ENCODE data around the gene CRKL. TPM values are rescaled to one million over a fixed set of nuclear protein-coding genes. Genes with fewer than 3 reads are reported as not detected.

CRKL gene
- total RNA-seq, 1 experiment from 2014 or later: 87.7 TPM

DNA sequence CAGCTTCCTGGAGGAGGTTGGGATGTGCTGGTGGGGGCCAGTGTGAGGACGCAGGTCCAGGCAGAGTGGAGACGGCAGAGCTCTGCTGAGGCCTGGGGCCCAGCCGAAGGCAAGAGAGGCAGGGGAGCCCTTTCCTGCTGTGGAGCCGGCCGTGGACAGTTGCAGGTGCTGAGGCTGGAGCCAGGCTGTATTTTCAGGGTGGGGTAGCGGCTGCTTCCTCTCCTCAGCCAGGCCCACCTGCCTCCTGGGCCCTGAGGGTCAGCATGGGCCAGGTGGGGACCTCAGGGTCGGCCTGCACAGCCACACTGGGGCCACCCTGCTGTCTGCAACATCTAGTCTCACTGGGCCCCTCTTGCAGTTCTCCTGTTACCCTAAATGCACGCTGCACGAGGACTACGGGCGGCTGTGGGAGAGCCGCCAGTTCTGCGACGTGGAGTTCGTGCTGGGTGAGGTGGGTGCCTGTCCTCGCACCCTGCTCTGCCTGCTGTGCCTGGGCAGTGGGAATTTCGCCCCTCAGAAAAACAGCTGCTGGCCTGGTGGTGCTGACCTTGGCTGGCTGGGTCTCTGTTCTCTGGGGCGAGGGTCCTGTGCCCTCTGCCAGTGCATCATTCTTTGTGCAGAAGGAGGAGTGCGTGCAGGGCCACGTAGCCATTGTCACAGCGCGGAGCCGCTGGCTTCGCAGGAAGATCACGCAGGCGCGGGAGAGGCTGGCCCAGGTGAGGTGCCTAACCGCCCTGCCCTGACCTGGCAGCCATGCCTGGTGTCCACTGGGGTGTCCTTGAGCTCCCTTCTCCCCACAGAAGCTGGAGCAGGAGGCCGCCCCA, 76.3 kb downstream of the CRKL start:
- ChIA-PET RAD21 (ENCODE audit: low non-redundant PET in 1 of 2, low total read pairs in 2 of 2, uncharacterized antibody in 2 of 2, unreplicated experiment in 2 of 2) (no interaction called here), CTCF (no interaction called here), POLR2A (no interaction called here)
- H3K9me3 ChIP-seq (ENCODE audit: control insufficient read depth in 1 of 2, insufficient read depth in 1 of 2, low read depth in 1 of 2, low read length in 2 of 2): no peaks in the 10 kb centered on the region
- intact Hi-C loops (cut with micrococcal nuclease): no loop called here
- peaks cover 2 to 6% of the 10 kb centered on the region in 2 experiments; a peak in 2 of 4 replicates for H3K36me3 ChIP-seq (ENCODE audit: control insufficient read depth in 1 of 2, insufficient read depth in 2 of 2, low read length in 2 of 2)
- H3K4me2 ChIP-seq (ENCODE audit: low read length): no peak overlapping the region
- H4K20me1 ChIP-seq (ENCODE audit: insufficient read depth): no peaks in the 10 kb centered on the region
- DNase-seq (ENCODE audit: low read depth, low spot score) (no peak), ATAC-seq (no peak)
- TF ChIP-seq, protein P1, sequence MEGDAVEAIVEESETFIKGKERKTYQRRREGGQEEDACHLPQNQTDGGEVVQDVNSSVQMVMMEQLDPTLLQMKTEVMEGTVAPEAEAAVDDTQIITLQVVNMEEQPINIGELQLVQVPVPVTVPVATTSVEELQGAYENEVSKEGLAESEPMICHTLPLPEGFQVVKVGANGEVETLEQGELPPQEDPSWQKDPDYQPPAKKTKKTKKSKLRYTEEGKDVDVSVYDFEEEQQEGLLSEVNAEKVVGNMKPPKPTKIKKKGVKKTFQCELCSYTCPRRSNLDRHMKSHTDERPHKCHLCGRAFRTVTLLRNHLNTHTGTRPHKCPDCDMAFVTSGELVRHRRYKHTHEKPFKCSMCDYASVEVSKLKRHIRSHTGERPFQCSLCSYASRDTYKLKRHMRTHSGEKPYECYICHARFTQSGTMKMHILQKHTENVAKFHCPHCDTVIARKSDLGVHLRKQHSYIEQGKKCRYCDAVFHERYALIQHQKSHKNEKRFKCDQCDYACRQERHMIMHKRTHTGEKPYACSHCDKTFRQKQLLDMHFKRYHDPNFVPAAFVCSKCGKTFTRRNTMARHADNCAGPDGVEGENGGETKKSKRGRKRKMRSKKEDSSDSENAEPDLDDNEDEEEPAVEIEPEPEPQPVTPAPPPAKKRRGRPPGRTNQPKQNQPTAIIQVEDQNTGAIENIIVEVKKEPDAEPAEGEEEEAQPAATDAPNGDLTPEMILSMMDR (IDR thresholded peaks at IDR 0.05 in 2 of 3, conservative IDR thresholded peaks at IDR 0.05 in 1 of 3; ENCODE audit: borderline replicate concordance in 1 of 3, insufficient read depth in 1 of 3, low read depth in 2 of 3, low read length in 2 of 3): no peak
- no peak for TF ChIP-seq SIN3A (IDR thresholded peaks at IDR 0.05; ENCODE audit: low read depth)
- no peak for TF ChIP-seq ELF1 (IDR thresholded peaks at IDR 0.05; ENCODE audit: borderline replicate concordance, low read depth)
- no peak for TF ChIP-seq SP1 (IDR thresholded peaks at IDR 0.05; ENCODE audit: low read depth)
- no peak for TF ChIP-seq POLR2A (IDR thresholded peaks at IDR 0.05; ENCODE audit: borderline replicate concordance, extremely low read depth, insufficient read depth, insufficient read length)
- no peak for TF ChIP-seq CBX3 (IDR thresholded peaks at IDR 0.05; ENCODE audit: low read depth)
- TF ChIP-seq POLR2AphosphoS5 (IDR thresholded peaks at IDR 0.05; ENCODE audit: low read depth, low read length): no peak
- no peak overlapping the region for H3K4me3 ChIP-seq (replicated peaks in 1 of 2; ENCODE audit: low read depth in 1 of 2, low read length in 2 of 2)
- no peaks in the 10 kb centered on the region for H3K4me1 ChIP-seq (ENCODE audit: control insufficient read depth in 1 of 2, insufficient read depth in 2 of 2, low read length in 2 of 2)
- no peaks in the 10 kb centered on the region for H3K79me2 ChIP-seq (ENCODE audit: insufficient read depth, low read length)
- H3K27me3 ChIP-seq (ENCODE audit: insufficient read depth, low read length): no peaks in the 10 kb centered on the region
- no TSS peak for BruUV-seq (replicated peaks)
- no peak overlapping the region for H2AFZ ChIP-seq (ENCODE audit: low read depth, low read length, poor library complexity, severe bottlenecking)
- no peak overlapping the region for H3K9ac ChIP-seq (ENCODE audit: low read length)
- H3K27ac ChIP-seq (ENCODE audit: low read depth, low read length): no peak overlapping the region
- H3K9me2 ChIP-seq (ENCODE audit: insufficient read depth): no peaks in the 10 kb centered on the region

Data from HCT116 (cell line).